PC-9 (cell line): Measurements from ENCODE around the gene ANO4.

Experiments used
- CTCF ChIP-seq: fragments of 200-600 bp; sonication (generic); conservative IDR thresholded peaks from 2 replicates; pipeline ENCODE4 v1.6.1; 2017; ENCODE audit warnings: mixed run types, antibody characterized with exemption, mild to moderate bottlenecking, moderate library complexity
- EZH2 ChIP-seq: fragments of 200-600 bp; sonication (generic); IDR thresholded peaks from 2 replicates; pipeline ENCODE4 v1.8.0; 2017; ENCODE audit warnings: antibody characterized with exemption, low read depth

- TF ChIP-seq EZH2 (no peak), CTCF (no peak)
Measured at GRCh38 chr12:101168001-101168400, 373.4 kb downstream of the ANO4 start.
